GM12864 (cell line): Measurements from ENCODE around the gene CNIH3.

Experiments used
- DNase-seq: peaks from one replicate; pipeline ENCODE4 v3.0.0-alpha.2; 2011; ENCODE audit warnings: low read depth
- H3K4me3 ChIP-seq: 2 replicates; pipeline ENCODE4 v1.5.1; 2011; ENCODE audit warnings: mild to moderate bottlenecking, low read depth, low read length, control low read depth
- CTCF ChIP-seq: IDR thresholded peaks from 2 replicates; pipeline ENCODE4 v1.5.1; 2011; ENCODE audit warnings: low read depth, mild to moderate bottlenecking, moderate library complexity, low read length, control low read depth, inconsistent platforms; ENCODE audit errors: missing control alignments

CNIH3 gene

GRCh38 chr1:224623310-224623714 lies 7.2 kb downstream of the CNIH3 start:
- TF ChIP-seq CTCF = no peak
- no peak for DNase-seq
- no peak overlapping the region for H3K4me3 ChIP-seq

DNA sequence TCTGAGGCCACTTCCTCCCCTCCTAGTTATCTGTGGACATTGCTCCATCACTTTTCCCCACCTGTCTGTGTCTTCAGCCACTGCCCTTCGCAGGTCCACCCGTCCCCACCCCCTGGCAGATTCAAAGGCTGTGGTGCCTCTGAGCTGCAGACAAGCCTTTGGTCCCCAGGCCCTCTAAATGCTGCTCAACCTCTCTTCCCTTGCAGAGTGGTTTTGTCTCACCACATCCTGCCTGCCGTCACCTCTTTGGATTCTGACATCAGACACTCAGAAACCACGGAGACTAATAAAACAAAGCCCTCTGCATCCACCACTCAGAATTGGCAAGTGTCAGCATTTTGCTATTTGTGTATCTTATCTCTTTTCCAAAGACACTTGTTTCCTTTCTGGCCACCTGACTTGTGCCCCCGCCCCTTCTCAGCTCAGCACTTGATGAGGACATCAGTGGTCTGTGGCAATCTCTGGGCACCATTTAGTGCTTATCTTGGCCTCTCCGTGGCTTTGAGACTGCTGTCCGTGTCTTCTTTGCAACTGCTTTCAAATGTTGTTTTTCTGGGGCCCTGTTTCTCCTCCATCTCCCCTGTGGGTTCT lies 7.7 kb downstream of the CNIH3 start:
- no peak overlapping the region for H3K4me3 ChIP-seq
- no peak for DNase-seq
- TF ChIP-seq CTCF = no peak

DNA sequence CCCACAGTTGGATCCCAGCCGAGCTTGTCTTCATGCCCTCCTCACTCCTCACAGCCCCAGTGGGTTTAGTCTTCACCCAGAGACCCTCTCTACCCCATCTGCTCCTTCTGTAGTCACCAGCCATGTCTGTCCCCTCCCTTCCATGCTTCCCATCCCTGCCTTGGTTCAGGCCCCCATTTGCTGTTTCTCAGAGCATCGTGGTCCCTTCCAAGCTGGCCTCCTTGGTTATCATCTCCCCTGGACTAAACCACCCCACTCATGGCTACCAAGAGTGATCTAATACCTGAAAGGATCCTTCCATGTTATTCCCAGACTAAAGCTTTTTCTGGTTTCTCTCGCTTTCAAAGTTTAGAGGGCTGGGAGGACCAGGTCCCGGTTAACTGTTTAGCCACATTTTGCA lies 8.3 kb downstream of the CNIH3 start:
- DNase-seq = no peak
- no peak for TF ChIP-seq CTCF
- H3K4me3 ChIP-seq = no peak overlapping the region

DNA sequence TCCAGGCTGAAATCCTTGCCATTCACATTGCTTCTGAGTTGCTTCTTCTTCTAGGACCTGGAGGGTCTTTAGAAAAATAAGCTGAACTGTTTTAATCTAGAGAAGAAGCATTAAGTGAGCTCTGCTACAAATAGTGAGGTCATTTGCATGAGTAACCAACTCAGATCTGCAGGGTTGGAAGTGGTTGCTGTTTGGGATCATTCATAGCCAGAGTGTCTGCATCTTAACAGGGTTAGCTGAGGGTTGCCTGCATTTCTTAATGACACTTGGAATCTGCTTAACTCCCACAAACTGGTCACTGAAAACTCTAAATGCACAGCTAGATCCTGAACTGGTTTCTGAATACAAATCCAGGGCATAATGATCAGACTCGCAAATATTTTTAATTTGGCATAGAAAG lies 9.9 kb downstream of the CNIH3 start:
- no peak overlapping the region for H3K4me3 ChIP-seq
- no peak for DNase-seq
- TF ChIP-seq CTCF = no peak

- no peak for TF ChIP-seq CTCF
- H3K4me3 ChIP-seq = no peak overlapping the region
- DNase-seq = no peak
Measured at GRCh38 chr1:224629965-224630364, 13.8 kb downstream of the CNIH3 start.

DNA sequence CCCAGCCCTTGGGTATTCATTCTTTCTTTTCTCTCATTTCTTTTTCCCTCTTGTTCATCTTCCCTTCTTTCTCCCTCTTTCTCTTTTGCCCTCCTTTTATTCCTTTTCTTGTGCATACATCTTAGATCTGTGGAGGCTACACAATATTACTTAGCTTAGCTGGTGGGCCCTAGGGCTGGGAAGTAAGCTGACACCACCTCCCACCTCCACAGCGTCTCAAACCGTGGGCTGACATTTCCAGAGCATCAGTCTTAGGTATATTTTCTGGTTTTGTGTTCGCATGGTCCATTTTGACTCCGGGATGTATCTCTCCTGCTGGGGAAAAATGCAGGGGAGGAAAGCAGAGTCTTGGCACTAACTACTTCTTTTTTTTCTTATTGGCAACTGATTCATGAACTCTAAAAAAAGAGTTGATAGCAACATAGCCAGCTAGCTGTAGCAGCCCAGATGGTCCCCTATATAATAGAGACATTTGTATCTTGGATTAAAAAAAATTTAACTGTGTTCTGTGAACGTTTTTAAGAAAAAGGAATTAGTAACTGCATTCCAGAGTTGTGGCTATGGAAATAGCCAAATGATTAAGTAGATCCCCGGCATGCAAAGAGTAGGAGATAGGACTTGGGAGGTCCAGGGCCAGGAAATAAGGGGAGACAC lies 15.5 kb downstream of the CNIH3 start:
- no peak overlapping the region for H3K4me3 ChIP-seq
- TF ChIP-seq CTCF = no peak
- no peak for DNase-seq

DNA sequence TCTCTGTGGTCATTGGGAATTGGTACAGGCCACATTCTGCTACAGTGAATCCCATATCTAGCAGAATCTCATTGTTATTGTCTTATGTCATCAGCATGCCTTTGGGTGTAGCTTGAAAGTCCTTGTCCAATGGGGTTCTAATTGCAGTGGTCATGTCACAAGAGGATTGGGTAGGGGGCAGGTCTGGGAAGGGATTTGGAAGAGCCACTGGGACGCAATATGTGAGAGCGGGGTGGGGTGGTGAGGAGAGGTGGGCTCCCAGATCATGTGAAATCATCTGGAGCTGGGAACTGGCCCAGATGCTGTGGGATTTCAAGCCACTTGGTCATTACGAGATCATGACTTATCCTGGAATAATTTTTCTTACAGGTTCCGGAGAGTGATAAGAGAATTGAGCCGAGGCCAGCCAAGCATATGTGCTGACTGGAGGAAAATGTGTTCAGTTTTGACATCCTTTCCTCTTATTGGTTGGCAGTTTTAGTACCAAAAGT lies 16.3 kb downstream of the CNIH3 start:
- H3K4me3 ChIP-seq = no peak overlapping the region
- no peak for TF ChIP-seq CTCF
- DNase-seq = no peak
